PC-9 (cell line): ENCODE results near the gene ANKK1. TPM values are rescaled to one million over a fixed set of nuclear protein-coding genes. Genes with fewer than 3 reads are reported as not detected.

Experiments
- BruUV-seq: library from RNA; stranded (reverse); fragments of 400-500 nt; replicated peaks from 2 replicates; lab custom pipeline; 2021; lab: Mats Ljungman, UMichigan
- CTCF ChIA-PET: fragments of 300-600 bp; sonication (Branson Sonifier 250); formaldehyde crosslinking; loops from one replicate; lab custom pipeline; 2022; ENCODE audit warnings: antibody characterized with exemption; lab: Charles Lee
- POLR2A ChIA-PET: fragments of 300-600 bp; sonication (Branson Sonifier 250); formaldehyde crosslinking; loops from one replicate; lab custom pipeline; 2022; ENCODE audit warnings: antibody characterized with exemption; ENCODE audit not compliant: unreplicated experiment; lab: Charles Lee
- DNase-seq, 2 experiments: peaks; one replicate each; pipeline versions ENCODE4 v3.0.0 to v3.0.0-alpha.2; 2015 to 2022; ENCODE audit warnings: mixed read lengths in 1 of 2
- H2AFZ ChIP-seq: fragments of 200-600 bp; sonication (generic); 2 replicates; pipeline ENCODE4 v1.8.1; 2017; ENCODE audit warnings: antibody characterized with exemption
- H3F3A ChIP-seq: fragments of 200-600 bp; sonication (generic); 2 replicates; pipeline ENCODE4 v1.8.1; 2017; ENCODE audit warnings: antibody characterized with exemption, mild to moderate bottlenecking, low read depth; ENCODE audit not compliant: insufficient read depth
- H3K27ac ChIP-seq: fragments of 200-600 bp; sonication (generic); 2 replicates; pipeline ENCODE4 v1.6.1; 2016; ENCODE audit warnings: mixed run types
- H3K27me3 ChIP-seq: fragments of 200-600 bp; sonication (generic); 2 replicates; pipeline ENCODE4 v1.6.1; 2016; ENCODE audit warnings: low read depth, mixed run types; ENCODE audit not compliant: insufficient read depth
- H3K36me3 ChIP-seq: fragments of 200-600 bp; sonication (generic); 2 replicates; pipeline ENCODE4 v1.6.1; 2016; ENCODE audit warnings: low read depth, mixed run types
- H3K4me1 ChIP-seq: fragments of 200-600 bp; sonication (generic); replicated peaks from 2 replicates; pipeline ENCODE4 v1.6.1; 2016; ENCODE audit warnings: mixed run types; ENCODE audit not compliant: insufficient read depth
- H3K4me2 ChIP-seq: fragments of 200-600 bp; sonication (generic); 2 replicates; pipeline ENCODE4 v1.6.1; 2017; ENCODE audit warnings: mixed run types
- H3K4me3 ChIP-seq: fragments of 200-600 bp; sonication (generic); 2 replicates; pipeline ENCODE4 v1.6.1; 2016; ENCODE audit warnings: mixed run types
- H3K79me2 ChIP-seq: fragments of 200-600 bp; sonication (generic); 2 replicates; pipeline ENCODE4 v1.6.1; 2017; ENCODE audit warnings: low read depth, mixed run types
- H3K9me2 ChIP-seq: fragments of 200-600 bp; sonication (generic); 2 replicates; pipeline ENCODE4 v1.8.1; 2017; ENCODE audit warnings: mild to moderate bottlenecking; ENCODE audit not compliant: insufficient read depth
- H3K9me3 ChIP-seq: fragments of 200-600 bp; sonication (generic); 2 replicates; pipeline ENCODE4 v1.8.1; 2016; ENCODE audit warnings: low read depth; ENCODE audit not compliant: insufficient read depth
- H4K20me1 ChIP-seq: fragments of 200-600 bp; sonication (generic); 2 replicates; pipeline ENCODE4 v1.8.1; 2017; ENCODE audit not compliant: insufficient read depth
- CTCF ChIP-seq: fragments of 200-600 bp; sonication (generic); conservative IDR thresholded peaks from 2 replicates; pipeline ENCODE4 v1.6.1; 2017; ENCODE audit warnings: mixed run types, antibody characterized with exemption, mild to moderate bottlenecking, moderate library complexity
- EZH2 ChIP-seq: fragments of 200-600 bp; sonication (generic); IDR thresholded peaks from 2 replicates; pipeline ENCODE4 v1.8.0; 2017; ENCODE audit warnings: antibody characterized with exemption, low read depth
- intact Hi-C: fragments of 100-400 bp; cut with micrococcal nuclease; formaldehyde crosslinking; loops from one replicate; pipeline ENCODE4 v1.10.0; 2022; ENCODE audit not compliant: unreplicated experiment
- total RNA-seq: library from RNA; stranded (reverse); gene quantifications from 2 replicates; pipeline ENCODE4 v1.2.3, GENCODE V29; 2021

Gene ANKK1
- total RNA-seq, 1 experiment from 2014 or later: not detected

DNA sequence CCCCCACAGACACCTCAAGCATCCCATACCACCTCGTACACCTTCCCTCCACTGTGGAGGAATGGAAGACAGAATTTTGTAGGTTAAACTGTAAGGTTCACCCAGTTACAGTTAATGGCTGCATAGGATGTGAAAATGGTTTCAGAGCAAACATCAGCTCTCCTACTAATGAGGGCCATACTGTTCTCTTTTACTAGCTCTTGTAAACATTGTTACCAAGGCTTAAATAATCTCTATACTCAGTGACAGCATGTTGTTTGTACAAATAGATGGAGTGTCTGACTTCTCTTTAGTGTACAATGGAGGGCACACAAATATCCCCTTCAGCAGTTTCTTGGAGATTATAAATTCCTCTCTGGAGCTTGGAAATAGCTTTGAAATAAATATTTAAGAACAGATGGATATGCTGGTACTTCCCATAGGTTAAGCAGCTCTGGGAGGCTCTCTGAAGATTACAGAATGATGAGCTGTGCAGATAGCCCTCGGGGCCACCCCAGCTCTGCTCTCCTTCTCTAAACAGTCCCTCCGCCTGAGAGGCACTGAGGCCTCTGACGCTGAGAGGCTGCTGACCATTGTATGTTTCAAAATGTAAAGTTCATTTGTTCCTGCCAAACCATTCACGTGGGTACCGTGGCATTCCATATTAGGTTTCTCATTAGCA, 47.5 kb upstream of the ANKK1 start:
- no peaks in the 10 kb centered on the region for H4K20me1 ChIP-seq
- POLR2A ChIA-PET: no interaction called here
- CTCF ChIA-PET: no interaction called here

GRCh38 chr11:113341388-113342165, 46.0 kb upstream of the ANKK1 start:
- no peak overlapping the region for H2AFZ ChIP-seq
- DNase-seq: no peak
- intact Hi-C loops: no loop called here
- H3K27ac ChIP-seq: no peak overlapping the region
- POLR2A ChIA-PET: no interaction called here
- no peaks in the 10 kb centered on the region for H4K20me1 ChIP-seq
- H3K9me3 ChIP-seq: no peaks in the 10 kb centered on the region
- no peaks in the 10 kb centered on the region for H3K79me2 ChIP-seq
- H3K36me3 ChIP-seq: no peaks in the 10 kb centered on the region
- H3K4me3 ChIP-seq: no peak overlapping the region
- no peaks in the 10 kb centered on the region for H3F3A ChIP-seq
- H3K4me2 ChIP-seq: no peak overlapping the region
- H3K4me1 ChIP-seq: no peaks in the 10 kb centered on the region
- BruUV-seq: no TSS peak
- TF ChIP-seq EZH2 (no peak), CTCF (no peak)
- no peaks in the 10 kb centered on the region for H3K9me2 ChIP-seq
- no peaks in the 10 kb centered on the region for H3K27me3 ChIP-seq
- CTCF ChIA-PET: no interaction called here

More for the DNA sequence above, 47.5 kb upstream of the ANKK1 start:
- Histone ChIP-seq H3K9me3 (no peaks in the 10 kb centered on the region), H3K9me2 (no peaks in the 10 kb centered on the region), H3K4me1 (no peaks in the 10 kb centered on the region), H3K4me3 (no peak overlapping the region), H3K4me2 (no peak overlapping the region), H2AFZ (no peak overlapping the region), H3K27me3 (no peaks in the 10 kb centered on the region), H3K27ac (no peak overlapping the region), H3F3A (no peaks in the 10 kb centered on the region), H3K79me2 (no peaks in the 10 kb centered on the region), H3K36me3 (no peaks in the 10 kb centered on the region; the same call in 1 of the 2 replicates)
- no TSS peak for BruUV-seq
- intact Hi-C loops: no loop called here
- no peak for DNase-seq
- TF ChIP-seq EZH2 (no peak), CTCF (no peak)

GRCh38 chr11:113345978-113346377, 41.6 kb upstream of the ANKK1 start:
- Histone ChIP-seq H3K4me1 (no peaks in the 10 kb centered on the region), H4K20me1 (no peaks in the 10 kb centered on the region), H3K79me2 (no peaks in the 10 kb centered on the region), H3F3A (no peaks in the 10 kb centered on the region), H3K36me3 (no peaks in the 10 kb centered on the region), H3K27ac (no peak overlapping the region), H3K9me2 (no peaks in the 10 kb centered on the region), H3K27me3 (no peaks in the 10 kb centered on the region), H3K4me2 (no peak overlapping the region), H2AFZ (no peak overlapping the region), H3K9me3 (no peaks in the 10 kb centered on the region), H3K4me3 (no peak overlapping the region)
- intact Hi-C loops: no loop called here
- TF ChIP-seq EZH2 (no peak), CTCF (no peak)
- no peak for DNase-seq
- ChIA-PET POLR2A (no interaction called here), CTCF (no interaction called here)
- BruUV-seq: no TSS peak
